GM13977 (cell line): ENCODE results near the gene BMPR1B.

Experiments
- DNase-seq: peaks from one replicate; pipeline ENCODE4 v3.0.0; 2012; ENCODE audit warnings: low spot score
- in situ Hi-C: fragments of 300-500 bp; cut with MboI; formaldehyde crosslinking; loops from one replicate; pipeline ENCODE4 v1.12.0; 2022; ENCODE audit warnings: low sequenced_read_pairs, low pct_unique_long_range_greater_than_20kb, mixed read lengths, inconsistent platforms; ENCODE audit not compliant: unreplicated experiment
- TF ChIP-seq, protein P1 (sequence below): IDR thresholded peaks from 2 replicates; pipeline ENCODE4 v1.5.1; 2012; ENCODE audit warnings: mild to moderate bottlenecking, control low read depth; ENCODE audit not compliant: insufficient read depth; ENCODE audit errors: extremely low read depth, missing control alignments

BMPR1B gene

DNA sequence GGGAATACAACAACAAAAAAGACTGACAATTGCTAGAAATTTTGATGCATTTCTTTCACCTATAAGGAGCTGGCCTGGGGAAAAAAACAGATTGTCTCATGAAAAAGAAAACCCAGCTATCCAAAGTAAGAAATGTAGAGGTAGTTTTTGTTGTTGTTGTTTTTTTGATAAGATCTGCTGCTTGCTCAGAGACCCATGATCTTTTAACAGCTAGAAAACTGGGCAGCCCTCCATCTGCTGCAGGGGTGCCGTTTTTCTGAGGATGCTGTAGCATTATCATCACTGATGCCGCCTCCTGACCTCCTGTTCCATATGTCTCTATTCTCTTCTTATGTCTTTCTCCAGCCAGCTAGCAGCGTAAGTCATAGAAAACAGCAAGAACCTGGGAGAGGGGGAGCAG is 98.3 kb downstream of the BMPR1B start:
- DNase-seq: no peak
- TF ChIP-seq, protein P1, sequence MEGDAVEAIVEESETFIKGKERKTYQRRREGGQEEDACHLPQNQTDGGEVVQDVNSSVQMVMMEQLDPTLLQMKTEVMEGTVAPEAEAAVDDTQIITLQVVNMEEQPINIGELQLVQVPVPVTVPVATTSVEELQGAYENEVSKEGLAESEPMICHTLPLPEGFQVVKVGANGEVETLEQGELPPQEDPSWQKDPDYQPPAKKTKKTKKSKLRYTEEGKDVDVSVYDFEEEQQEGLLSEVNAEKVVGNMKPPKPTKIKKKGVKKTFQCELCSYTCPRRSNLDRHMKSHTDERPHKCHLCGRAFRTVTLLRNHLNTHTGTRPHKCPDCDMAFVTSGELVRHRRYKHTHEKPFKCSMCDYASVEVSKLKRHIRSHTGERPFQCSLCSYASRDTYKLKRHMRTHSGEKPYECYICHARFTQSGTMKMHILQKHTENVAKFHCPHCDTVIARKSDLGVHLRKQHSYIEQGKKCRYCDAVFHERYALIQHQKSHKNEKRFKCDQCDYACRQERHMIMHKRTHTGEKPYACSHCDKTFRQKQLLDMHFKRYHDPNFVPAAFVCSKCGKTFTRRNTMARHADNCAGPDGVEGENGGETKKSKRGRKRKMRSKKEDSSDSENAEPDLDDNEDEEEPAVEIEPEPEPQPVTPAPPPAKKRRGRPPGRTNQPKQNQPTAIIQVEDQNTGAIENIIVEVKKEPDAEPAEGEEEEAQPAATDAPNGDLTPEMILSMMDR: no peak
- in situ Hi-C loops: no loop called here

DNA sequence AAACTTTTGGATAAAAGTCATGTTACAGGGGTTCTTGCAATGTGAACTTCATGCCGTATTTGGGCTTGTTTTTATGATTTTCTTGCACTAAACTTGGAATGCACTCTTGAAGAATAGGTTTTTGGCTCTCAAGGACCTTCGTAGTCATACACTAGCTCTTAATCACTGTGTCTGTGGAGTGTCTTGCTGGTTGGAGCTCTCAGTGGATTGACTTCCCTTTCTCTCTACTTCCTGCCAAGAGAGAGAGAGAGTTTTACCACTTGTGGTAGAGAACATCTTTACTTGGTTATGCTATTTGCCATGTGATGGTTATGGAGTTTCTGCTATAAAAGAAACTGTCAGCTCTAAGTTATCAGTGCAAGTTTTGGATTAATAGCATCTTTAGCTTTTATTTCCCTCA is 112.4 kb downstream of the BMPR1B start:
- TF ChIP-seq, protein P1: no peak
- no peak for DNase-seq
- in situ Hi-C loops: no loop called here

DNA sequence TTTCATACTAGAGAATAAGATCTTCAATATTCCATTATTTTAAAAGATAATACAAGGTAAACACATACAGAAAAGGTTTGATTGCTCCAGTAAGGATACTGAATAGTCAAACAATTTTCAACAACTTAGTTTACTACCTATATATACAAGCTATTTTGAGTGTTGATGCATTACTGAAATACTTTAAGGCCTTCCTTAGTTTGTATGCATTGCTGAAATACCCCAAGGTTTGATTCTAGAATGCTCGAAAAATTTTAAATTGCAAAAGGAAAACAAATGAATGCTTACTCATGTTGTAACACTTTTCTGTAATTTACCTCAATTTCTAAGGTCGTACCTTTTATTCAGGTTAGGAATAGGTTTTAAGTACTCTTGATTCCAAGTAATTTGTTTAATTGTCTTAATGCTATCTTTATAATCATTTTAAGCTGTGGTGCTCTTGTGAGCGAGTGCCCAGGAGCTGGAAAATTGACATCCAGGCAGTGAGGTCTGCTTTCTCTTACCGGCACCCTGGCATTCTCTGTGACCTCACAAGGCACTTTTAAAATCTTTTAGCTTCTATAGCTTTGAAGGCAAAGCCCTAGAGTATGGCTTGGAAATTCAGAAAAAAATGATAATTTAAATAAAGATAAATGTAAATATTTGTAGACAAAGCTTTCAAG is 114.0 kb downstream of the BMPR1B start:
- no peak for DNase-seq
- in situ Hi-C loops: no loop called here
- TF ChIP-seq, protein P1: no peak

DNA sequence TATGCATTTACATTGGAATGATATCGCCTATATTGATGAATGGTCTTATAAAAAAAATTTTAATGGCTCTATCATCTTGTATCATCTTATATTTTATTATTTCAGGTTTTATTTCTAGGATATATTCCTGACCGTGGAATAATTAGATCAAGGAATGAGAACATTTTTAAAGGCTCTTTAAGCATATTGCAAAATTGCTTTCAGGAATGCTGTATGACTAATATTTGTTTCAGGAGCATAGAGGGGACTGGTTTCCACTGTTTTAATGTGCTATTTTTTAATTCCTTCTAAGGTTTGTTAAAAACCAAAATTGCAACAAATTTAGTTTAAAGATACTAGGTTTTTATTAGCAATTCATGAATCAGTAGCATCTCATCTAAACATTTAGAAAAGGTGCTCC is 120.2 kb downstream of the BMPR1B start:
- no peak for DNase-seq
- TF ChIP-seq, protein P1: no peak
- in situ Hi-C loops: no loop called here

DNA sequence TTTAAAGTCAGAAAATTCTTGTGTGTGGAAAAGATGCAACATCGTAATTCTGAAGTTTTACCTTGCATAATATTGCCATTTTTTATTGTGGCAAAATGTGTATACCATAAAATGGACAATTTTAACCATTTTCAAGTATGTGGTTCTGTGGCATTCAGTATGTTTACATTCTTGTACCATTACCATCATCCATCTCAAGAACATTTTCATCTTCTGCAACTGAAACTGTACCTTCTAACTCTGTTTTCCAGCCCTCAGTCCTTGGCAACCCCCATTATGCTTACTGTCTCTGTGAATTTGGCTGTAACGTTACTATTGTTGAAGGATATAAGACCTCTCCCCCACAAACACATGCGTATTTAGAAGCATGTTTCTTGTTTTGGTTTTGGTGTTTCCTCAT is 123.2 kb downstream of the BMPR1B start:
- in situ Hi-C loops: no loop called here
- DNase-seq: no peak
- TF ChIP-seq, protein P1: no peak

DNA sequence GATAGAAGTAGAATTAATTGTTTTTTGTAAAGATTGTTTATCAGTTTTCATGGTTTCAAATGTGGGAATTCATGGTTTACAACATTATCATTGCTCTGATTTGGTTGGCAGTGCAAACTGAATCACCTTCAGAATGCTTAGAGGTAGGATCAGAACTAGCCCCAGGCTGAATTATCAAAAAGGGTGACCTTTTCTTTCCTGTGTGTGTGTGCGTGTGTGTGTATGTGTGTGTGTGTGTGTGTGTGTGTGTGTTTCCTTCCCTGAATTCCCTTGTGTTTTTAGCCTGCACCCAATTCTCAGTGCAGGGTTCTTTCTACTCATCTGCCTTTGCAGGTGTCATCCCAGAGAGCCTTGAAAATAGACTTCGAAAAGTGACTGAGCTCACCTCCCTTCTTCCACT is 125.0 kb downstream of the BMPR1B start:
- in situ Hi-C loops: no loop called here
- TF ChIP-seq, protein P1: no peak
- DNase-seq: no peak

DNA sequence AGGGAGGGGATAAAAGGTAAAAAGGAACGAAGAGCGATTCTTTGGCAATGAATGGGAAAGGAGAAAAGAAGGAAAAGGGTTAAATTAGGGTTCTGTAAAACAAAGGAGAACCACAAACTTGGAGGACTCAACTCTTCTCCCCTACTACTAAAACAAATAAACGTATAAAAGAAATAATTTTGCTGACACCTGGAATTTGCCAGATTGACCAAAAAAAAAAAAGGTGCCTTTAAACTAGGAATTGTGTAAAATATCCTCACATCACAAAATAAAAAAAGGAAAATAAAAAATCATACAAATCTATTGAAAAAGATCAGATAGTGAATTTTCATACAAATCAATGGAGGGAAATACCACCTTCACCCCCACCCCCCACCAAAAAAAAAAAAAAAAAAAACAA is 129.3 kb downstream of the BMPR1B start:
- TF ChIP-seq, protein P1: no peak
- DNase-seq: no peak
- in situ Hi-C loops: no loop called here
